ENCODE data around the gene CBLN3. TPM values are rescaled to one million over a fixed set of nuclear protein-coding genes. Genes with fewer than 3 reads are reported as not detected.
A peak's percentile ranks its signal among the peaks of the same experiment; 100 is the strongest.

CBLN3 gene
- total and polyA plus RNA-seq, 2 donors (not counting 1 experiment from before 2014, with no cell fraction given), result 2.7 to 5.3 TPM

DNA sequence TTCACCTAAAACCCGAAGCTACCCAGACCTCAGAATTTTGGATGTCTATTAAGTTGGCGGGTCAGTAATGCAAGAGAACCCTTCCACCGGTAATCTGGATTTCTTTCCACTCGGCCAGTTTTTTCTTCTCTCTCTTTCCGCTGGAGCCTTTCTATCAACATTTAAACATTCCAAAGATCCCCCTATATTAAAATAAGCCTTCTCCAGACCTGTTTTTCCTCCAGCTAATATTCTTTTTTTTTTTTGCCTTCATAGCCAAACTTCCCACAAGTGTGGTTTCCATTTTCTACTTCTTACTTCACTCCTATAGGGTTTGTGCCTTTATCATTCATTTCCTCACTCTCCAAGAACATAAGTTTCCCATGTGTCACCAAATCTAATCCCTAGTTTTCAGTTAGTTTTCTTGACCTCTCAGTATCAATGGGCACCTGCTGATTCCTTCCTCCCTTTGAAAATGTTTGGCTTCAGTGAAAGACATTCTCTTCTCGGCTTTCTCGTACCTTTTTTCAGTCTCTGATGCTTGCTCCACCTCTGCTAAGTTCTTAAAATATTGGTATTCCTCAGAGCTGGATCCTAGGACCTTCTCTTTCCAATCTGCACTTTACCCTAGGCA, 13.7 kb upstream of the CBLN3 start:
- DNase-seq (ENCODE audit: low read depth in 2 of 2), result peak in 1 of 2 donors; percentile 13
- no peak for TF ChIP-seq EZH2 (IDR thresholded peaks at IDR 0.05; ENCODE audit: low read length, missing control alignments)
- TF ChIP-seq, protein P1, sequence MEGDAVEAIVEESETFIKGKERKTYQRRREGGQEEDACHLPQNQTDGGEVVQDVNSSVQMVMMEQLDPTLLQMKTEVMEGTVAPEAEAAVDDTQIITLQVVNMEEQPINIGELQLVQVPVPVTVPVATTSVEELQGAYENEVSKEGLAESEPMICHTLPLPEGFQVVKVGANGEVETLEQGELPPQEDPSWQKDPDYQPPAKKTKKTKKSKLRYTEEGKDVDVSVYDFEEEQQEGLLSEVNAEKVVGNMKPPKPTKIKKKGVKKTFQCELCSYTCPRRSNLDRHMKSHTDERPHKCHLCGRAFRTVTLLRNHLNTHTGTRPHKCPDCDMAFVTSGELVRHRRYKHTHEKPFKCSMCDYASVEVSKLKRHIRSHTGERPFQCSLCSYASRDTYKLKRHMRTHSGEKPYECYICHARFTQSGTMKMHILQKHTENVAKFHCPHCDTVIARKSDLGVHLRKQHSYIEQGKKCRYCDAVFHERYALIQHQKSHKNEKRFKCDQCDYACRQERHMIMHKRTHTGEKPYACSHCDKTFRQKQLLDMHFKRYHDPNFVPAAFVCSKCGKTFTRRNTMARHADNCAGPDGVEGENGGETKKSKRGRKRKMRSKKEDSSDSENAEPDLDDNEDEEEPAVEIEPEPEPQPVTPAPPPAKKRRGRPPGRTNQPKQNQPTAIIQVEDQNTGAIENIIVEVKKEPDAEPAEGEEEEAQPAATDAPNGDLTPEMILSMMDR (conservative IDR thresholded peaks at IDR 0.05 in 1 of 2, IDR thresholded peaks at IDR 0.05 in 1 of 2; ENCODE audit: low read depth in 1 of 2, low read length in 2 of 2), result no peak
- peak overlapping the region; percentile 72 to 99 (median 74) for H3K4me3 ChIP-seq (replicated peaks in 1 of 4; ENCODE audit: control extremely low read depth in 1 of 4, insufficient read depth in 1 of 4, low read depth in 3 of 4, low read length in 4 of 4)
- peak overlapping the region; percentile 89 for H3K4me2 ChIP-seq (ENCODE audit: extremely low read depth, insufficient read depth, low read length)
- H3K36me3 ChIP-seq (ENCODE audit: control insufficient read depth, insufficient read depth, low read length), result peaks cover 18% of the 10 kb centered on the region
- H3K27ac ChIP-seq (ENCODE audit: insufficient read depth, low read length), result peak overlapping the region; percentile 100
- H2AFZ ChIP-seq (ENCODE audit: low read length), result peak overlapping the region; percentile 74
- peak overlapping the region; percentile 68 for H3K9ac ChIP-seq (ENCODE audit: insufficient read depth, low read length)
- H3K9me3 ChIP-seq (ENCODE audit: control insufficient read depth, insufficient read depth, low read depth, low read length), result no peaks in the 10 kb centered on the region
- no peaks in the 10 kb centered on the region for H3K4me1 ChIP-seq (ENCODE audit: control insufficient read depth, extremely low read depth, insufficient read depth, low read length)
- H4K20me1 ChIP-seq (ENCODE audit: control insufficient read depth, extremely low read depth, insufficient read depth, low read length), result no peaks in the 10 kb centered on the region
- peaks cover 9% of the 10 kb centered on the region for H3K79me2 ChIP-seq (ENCODE audit: control insufficient read depth, insufficient read depth, low read length)
- H3K27me3 ChIP-seq (ENCODE audit: control insufficient read depth, insufficient read depth, low read length), result no peaks in the 10 kb centered on the region

DNA sequence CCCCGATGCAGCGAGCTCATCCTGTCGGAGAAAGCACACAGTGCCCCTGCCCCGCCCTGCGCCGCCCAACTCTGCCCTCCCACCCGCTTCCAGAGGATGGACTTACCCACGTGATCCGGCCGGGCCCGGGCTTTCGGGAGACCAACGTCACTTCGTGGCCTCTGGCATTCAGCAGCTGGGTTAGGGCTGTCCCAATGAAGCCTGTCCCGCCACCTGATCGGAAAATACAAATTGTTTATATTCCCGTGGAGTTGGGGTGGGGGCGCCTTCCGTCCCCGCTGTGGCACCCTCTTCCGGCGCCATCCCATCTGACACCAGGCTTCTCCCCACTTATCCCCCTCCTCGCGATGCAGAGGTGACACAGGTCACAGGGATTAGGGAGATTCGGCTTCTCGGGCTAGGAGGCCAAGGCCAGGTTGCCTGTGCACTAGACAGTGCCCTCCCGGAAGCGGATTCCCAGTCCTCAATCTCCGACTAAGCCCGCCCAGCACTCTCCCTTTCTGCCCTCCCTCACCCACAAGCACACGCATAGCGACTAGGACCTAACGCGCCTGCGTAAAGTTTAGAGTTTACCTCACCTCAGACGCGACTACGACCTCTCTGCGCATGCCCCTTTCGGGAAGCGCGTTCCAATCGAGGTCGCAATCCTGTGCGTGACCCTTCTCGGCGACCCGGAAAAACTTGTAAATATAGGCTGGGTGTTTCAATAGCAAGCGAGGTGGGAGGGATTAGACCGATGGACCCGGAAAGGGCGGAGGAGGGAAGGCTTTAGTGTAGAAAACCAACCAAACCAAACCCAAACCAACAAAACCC, 13.0 kb upstream of the CBLN3 start, which contains the start of gene SDR39U1:
TSS of gene SDR39U1 (minus strand) at position 537 of the 813 bp plus-strand sequence. CDS start at position 530, 7 bp downstream.
- Histone ChIP-seq H3K27me3 (ENCODE audit: control insufficient read depth, insufficient read depth, low read length) (no peaks in the 10 kb centered on the region), H3K4me2 (ENCODE audit: extremely low read depth, insufficient read depth, low read length) (peak within 1 kb of the TSS; percentile 97), H3K9me3 (ENCODE audit: control insufficient read depth, insufficient read depth, low read depth, low read length) (no peaks in the 10 kb centered on the region), H3K79me2 (ENCODE audit: control insufficient read depth, insufficient read depth, low read length) (peaks cover 9% of the 10 kb centered on the region), H4K20me1 (ENCODE audit: control insufficient read depth, extremely low read depth, insufficient read depth, low read length) (no peaks in the 10 kb centered on the region), H3K4me3 (replicated peaks in 1 of 4; ENCODE audit: control extremely low read depth in 1 of 4, insufficient read depth in 1 of 4, low read depth in 3 of 4, low read length in 4 of 4) (peak within 1 kb of the TSS; percentile 72 to 99 (median 74)), H3K4me1 (ENCODE audit: control insufficient read depth, extremely low read depth, insufficient read depth, low read length) (no peaks in the 10 kb centered on the region), H3K36me3 (ENCODE audit: control insufficient read depth, insufficient read depth, low read length) (peaks cover 20% of the 10 kb centered on the region), H3K27ac (ENCODE audit: insufficient read depth, low read length) (peak within 1 kb of the TSS; percentile 100), H2AFZ (ENCODE audit: low read length) (peak within 1 kb of the TSS; percentile 74), H3K9ac (ENCODE audit: insufficient read depth, low read length) (peak within 1 kb of the TSS; percentile 99)
- peak; percentile 97 to 99 for DNase-seq (ENCODE audit: low read depth in 2 of 2)
- no peak for TF ChIP-seq EZH2 (IDR thresholded peaks at IDR 0.05; ENCODE audit: low read length, missing control alignments)

DNA sequence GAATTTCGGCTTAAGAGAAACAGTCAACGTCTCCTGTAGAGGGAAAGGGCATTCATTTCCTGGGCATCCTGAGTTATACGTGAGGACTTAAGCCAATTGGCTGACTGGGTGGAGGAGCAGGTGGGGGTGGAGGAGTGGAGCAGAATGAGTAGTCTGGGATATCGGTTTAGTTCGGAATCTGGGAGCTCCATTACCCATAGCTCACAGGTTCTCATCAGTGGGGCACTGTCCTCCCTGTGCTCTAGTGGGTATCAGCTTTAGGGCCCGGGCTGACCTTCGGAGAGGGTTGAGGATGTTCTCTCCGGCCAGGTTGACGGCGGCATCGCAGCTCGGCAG, 12.4 kb upstream of the CBLN3 start:
- H4K20me1 ChIP-seq (ENCODE audit: control insufficient read depth, extremely low read depth, insufficient read depth, low read length), result no peaks in the 10 kb centered on the region
- no peaks in the 10 kb centered on the region for H3K27me3 ChIP-seq (ENCODE audit: control insufficient read depth, insufficient read depth, low read length)
- peak in 1 of 2 donors; percentile 64 for DNase-seq (ENCODE audit: low read depth in 2 of 2)

More for the DNA sequence above, 12.4 kb upstream of the CBLN3 start:
- H3K9ac ChIP-seq (ENCODE audit: insufficient read depth, low read length), result peak overlapping the region; percentile 99
- H3K36me3 ChIP-seq (ENCODE audit: control insufficient read depth, insufficient read depth, low read length), result peaks cover 25% of the 10 kb centered on the region
- H3K9me3 ChIP-seq (ENCODE audit: control insufficient read depth, insufficient read depth, low read depth, low read length), result no peaks in the 10 kb centered on the region
- H3K4me1 ChIP-seq (ENCODE audit: control insufficient read depth, extremely low read depth, insufficient read depth, low read length), result no peaks in the 10 kb centered on the region
- peak overlapping the region; percentile 97 for H3K4me2 ChIP-seq (ENCODE audit: extremely low read depth, insufficient read depth, low read length)
- peak overlapping the region; percentile 48 to 99 (median 74) for H3K4me3 ChIP-seq (replicated peaks in 1 of 4; ENCODE audit: control extremely low read depth in 1 of 4, insufficient read depth in 1 of 4, low read depth in 3 of 4, low read length in 4 of 4)
- H2AFZ ChIP-seq (ENCODE audit: low read length), result peak overlapping the region; percentile 30
- peaks cover 9% of the 10 kb centered on the region for H3K79me2 ChIP-seq (ENCODE audit: control insufficient read depth, insufficient read depth, low read length)
- H3K27ac ChIP-seq (ENCODE audit: insufficient read depth, low read length), result peak overlapping the region; percentile 100
- TF ChIP-seq EZH2 (IDR thresholded peaks at IDR 0.05; ENCODE audit: low read length, missing control alignments), result no peak
- TF ChIP-seq, protein P1 (conservative IDR thresholded peaks at IDR 0.05 in 1 of 2, IDR thresholded peaks at IDR 0.05 in 1 of 2; ENCODE audit: low read depth in 1 of 2, low read length in 2 of 2), result no peak

Measured in fibroblast of lung (primary cell).